ENCODE results near the gene FBXL19.
A peak's percentile ranks its signal among the peaks of the same experiment; 100 is the strongest.

Gene FBXL19

GRCh38 chr16:30949650-30950515, 26.5 kb downstream of the FBXL19 start:
- peak overlapping the region; percentile 79 for H3K4me3 ChIP-seq (ENCODE audit: low read depth, low read length)
- TF ChIP-seq CTCF (IDR thresholded peaks at IDR 0.05; ENCODE audit: low read depth, low read length): 0 out of 2 replicates have a peak, but pooled peaks have one; percentile 11

- H3K4me3 ChIP-seq (ENCODE audit: low read depth, low read length): peak overlapping the region; percentile 79
- no peak for TF ChIP-seq CTCF (IDR thresholded peaks at IDR 0.05; ENCODE audit: low read depth, low read length)
Measured at GRCh38 chr16:30950516-30951065, 27.2 kb downstream of the FBXL19 start.

GRCh38 chr16:30951193-30951592, 27.8 kb downstream of the FBXL19 start:
- TF ChIP-seq CTCF (IDR thresholded peaks at IDR 0.05; ENCODE audit: low read depth, low read length): no peak
- H3K4me3 ChIP-seq (ENCODE audit: low read depth, low read length): no peak overlapping the region

GRCh38 chr16:30951750-30952149, 28.4 kb downstream of the FBXL19 start:
- no peak for TF ChIP-seq CTCF (IDR thresholded peaks at IDR 0.05; ENCODE audit: low read depth, low read length)
- H3K4me3 ChIP-seq (ENCODE audit: low read depth, low read length): no peak overlapping the region

DNA sequence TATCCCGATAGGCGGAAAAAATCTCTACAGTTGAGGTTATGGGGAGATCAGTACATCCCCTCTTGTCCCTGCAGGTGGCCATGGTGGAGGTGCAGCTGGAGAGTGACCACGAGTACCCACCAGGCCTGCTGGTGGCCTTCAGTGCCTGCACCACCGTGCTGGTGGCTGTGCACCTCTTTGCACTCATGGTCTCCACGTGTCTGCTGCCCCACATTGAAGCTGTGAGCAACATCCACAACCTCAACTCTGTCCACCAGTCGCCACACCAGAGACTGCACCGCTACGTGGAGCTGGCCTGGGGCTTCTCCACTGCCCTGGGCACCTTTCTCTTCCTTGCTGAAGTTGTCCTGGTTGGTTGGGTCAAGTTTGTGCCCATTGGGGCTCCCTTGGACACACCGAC, 29.7 kb downstream of the FBXL19 start:
- H3K4me3 ChIP-seq (ENCODE audit: low read depth, low read length): no peak overlapping the region
- no peak for TF ChIP-seq CTCF (IDR thresholded peaks at IDR 0.05; ENCODE audit: low read depth, low read length)

- peak; percentile 76 for TF ChIP-seq CTCF (IDR thresholded peaks at IDR 0.05; ENCODE audit: low read depth, low read length)
- no peak overlapping the region for H3K4me3 ChIP-seq (ENCODE audit: low read depth, low read length)
Measured at GRCh38 chr16:30953511-30954124, 30.2 kb downstream of the FBXL19 start.

DNA sequence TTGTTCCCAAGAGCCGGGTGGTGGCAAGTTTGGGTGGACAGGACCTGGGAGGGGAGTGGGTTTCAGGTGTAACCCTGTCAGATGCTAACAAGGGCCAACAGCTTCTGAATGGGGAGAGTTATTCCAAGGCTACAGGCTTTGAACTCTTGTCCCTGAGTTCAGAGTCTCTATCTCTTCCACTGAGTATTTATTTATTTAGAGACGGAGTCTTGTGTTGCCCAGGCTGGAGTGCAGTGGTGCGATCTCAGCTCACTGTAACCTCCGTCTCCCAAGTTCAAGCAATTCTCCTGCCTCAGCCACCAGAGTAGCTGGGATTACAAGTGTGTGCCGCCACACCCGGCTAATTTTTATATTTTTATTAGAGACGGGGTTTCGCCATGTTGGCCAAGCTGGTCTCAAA, 31.6 kb downstream of the FBXL19 start:
- no peak for TF ChIP-seq CTCF (IDR thresholded peaks at IDR 0.05; ENCODE audit: low read depth, low read length)
- H3K4me3 ChIP-seq (ENCODE audit: low read depth, low read length): no peak overlapping the region

Measured in WI38 (cell line).